HG03442 (cell line): ENCODE data around the gene TBX15.
"Not testable (repeated sequence)": the region's sequence is repeated elsewhere in the genome, so short reads cannot be mapped to it uniquely, and the experiment has no call there.

Experiments
- ATAC-seq: cut with Tn5 transposase; IDR thresholded peaks from one replicate; pipeline ENCODE4 v1.9.1; 2021; ENCODE audit warnings: mild to moderate bottlenecking, moderate library complexity; ENCODE audit not compliant: unreplicated experiment

Gene TBX15

DNA sequence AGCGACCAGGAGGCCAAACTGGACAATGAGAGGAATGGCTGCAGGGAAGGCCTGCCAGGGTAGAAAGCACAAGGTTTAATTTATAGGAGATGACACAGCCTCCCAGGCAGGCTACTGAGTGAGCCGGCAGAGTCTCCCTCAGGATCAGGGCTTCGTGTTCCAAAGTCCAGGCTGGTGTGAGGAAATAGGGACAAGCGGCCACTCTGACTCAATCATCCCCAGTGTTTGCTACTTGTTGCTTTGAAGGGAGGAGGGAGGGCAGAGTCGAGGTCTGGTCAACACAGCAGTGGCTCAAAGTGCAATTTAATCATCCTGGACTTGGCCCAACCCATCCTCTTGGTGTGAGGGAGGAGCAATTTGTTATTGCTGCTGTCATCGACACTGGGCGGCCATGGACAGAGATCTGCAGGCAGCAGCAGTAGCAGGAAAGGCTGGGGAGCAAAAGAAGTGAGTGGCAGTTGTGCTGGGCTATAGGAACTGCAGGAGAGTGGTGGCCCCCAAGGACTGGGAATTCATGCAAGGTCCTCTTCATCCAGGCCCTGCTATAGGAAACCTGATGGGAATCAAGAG, 27.5 kb downstream of the TBX15 start:
- ATAC-seq = no peak

DNA sequence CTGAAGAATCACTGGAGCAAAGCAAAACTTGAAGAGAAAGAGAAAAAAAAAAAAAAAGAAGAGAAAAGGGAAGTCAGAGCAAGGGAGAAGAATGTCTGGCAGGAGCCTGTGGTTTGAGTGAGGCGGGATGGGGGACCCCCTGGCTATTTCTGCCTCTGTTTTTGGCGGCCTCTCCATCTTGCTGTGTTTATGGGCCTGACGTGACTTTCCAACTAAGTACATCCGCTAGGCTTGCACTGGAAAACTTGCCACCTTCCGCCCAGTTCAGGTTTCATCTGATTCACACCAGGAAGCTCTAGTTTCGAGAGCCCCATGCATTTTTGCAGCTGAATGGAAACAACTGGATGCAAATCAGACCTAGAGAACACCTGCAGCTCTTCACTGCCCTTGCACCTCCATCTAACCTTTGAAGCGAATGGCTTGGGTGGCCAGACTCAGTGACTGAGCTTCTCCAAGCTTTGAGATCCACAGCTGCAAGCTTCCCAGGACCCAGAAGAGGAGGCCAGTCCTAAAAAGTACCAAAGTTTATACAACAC, 28.0 kb downstream of the TBX15 start:
- ATAC-seq = peak; percentile 77

DNA sequence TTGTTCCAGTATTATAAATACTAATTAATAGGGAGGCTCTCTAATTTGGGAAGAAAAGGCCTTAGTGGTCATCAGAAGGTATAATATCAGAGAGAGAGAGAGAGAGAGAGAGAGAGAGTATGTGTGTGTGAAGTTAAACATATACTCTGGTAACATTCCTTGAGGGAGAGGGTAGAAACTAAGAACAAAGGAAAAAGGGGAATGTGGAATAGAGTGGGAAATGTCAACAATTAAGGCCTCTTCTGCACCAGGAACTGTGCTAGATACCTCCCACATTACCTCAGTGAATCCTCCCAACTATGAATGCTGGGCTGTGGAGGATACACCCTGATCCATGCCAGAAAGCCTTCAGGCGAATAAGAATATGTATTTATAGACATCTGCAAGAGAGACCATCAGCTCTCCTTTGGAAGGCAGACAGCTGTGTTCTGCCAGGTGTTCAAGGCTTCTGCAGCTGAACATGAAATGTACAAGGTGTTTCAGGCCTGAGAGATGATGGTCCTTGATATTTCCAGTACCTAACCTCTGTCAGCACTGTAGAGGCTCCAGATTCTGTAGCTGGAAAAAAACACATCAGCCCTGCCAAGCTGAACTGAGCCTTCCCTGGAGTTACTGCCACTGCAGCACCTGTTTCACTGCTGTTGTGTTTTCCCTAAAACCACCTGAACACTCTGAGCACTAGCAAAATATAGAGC, 29.1 kb downstream of the TBX15 start:
- no peak for ATAC-seq

DNA sequence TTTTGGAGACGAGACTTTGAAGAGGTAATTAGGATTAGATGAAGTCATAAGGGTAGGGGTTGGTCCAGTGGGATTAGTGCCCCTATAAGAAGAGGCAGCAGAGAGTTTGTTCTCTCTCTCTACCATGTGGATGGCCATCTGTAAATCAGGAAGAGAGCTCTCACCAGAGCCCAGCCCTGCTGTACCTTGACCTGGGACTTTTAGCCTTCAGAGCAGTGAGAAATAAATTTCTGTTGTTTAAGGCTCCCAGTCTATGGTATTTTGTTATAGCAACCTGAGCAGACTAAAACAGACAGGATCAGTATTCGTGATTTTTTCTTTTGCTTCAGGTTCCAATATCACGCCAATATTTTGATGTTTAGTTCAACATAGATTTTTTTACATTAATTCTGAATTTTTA, 30.0 kb downstream of the TBX15 start:
- ATAC-seq = no peak

DNA sequence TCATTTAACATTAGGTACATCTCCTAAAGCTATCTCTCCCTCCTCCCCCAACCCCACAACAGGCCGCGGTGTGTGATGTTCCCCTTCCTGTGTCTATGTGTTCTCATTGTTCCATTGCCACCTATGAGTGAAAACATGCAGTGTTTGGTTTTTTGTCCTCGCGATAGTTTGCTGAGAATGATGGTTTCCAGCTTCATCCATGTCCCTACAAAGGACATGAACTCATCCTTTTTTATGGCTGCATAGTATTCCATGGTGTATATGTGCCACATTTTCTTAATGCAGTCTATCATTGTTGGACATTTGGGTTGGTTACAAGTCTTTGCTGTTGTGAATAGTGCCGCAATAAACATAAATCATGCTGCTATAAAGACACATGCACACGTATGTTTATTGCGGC, 30.6 kb downstream of the TBX15 start:
- not testable (repeated sequence) for ATAC-seq

DNA sequence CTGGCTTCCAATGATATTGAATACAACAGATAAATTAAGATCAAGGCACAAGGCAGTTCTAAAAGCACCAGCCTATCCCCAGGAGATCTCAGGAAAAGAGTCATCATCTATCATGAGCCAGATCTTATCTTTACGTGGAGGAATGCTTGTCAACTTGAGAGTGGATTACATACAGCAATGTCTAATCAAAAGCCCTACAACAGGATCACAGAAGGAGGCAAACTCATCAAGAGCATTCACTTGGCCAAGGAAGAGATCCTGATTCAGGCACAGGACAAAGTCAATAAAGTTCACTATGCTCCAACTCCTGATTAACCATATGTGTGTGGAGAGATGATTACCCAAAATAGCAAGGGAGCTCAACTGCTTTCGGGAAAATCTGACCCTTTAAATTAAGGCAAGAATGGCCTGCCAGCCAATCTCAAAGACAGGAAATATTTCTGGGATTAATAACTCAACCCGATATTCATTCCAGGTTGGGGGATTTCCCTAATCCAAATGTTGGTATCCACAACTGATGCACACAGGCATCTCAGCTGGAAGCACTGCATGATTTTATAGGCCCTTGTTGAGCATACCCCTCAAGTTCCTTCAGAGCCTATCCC, 33.7 kb downstream of the TBX15 start:
- no peak for ATAC-seq

DNA sequence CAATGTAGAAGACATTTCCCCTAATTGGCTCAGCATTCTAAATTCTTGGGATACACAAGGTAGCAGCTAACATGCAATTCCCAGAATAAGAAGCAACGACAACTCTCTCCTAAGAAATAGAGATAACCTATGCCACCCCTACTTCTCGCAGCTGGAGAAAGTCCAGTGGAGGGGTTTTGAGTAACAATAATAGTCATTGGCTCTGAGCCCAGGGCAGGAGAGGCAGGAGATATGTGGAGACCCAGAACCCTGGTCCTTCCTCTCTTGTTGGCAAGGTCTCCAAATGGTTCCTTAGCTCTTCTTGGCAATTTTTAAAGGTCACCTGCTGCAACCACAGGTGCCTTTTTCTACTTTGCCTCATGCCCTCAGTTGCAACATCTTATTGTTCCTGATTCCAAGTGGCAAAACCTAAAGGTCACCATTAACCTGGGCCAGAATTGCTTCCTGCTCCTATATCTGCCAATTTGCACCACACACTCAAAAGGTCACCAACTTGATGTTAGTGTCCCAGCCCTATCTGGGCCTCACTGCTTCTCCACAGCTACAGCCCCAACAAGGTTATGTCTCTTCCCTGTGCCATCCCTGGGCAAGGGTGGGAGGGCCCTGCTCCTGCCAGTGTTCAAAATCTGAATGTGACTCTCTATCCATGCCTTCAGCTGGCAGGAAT, 36.7 kb downstream of the TBX15 start:
- ATAC-seq = no peak

DNA sequence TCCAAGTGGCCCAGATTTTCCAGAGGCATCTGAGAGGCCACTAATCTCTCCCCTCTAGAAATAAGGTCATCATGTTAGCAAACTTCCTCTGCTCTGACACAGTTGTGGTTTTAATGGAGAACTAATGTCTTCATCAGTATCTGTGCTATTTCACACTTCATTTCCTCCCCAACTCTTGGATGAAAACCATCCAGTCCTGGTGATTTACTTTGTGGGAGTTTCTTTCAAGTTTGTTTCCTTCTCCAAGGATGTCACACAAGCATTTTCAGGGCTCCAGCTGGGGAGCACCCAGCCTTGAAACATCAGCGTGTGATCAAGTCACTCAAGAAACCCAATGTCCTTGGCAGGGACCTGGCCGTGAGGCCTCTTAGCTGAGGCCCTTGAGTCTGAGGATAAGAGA, 38.8 kb downstream of the TBX15 start:
- ATAC-seq = no peak

DNA sequence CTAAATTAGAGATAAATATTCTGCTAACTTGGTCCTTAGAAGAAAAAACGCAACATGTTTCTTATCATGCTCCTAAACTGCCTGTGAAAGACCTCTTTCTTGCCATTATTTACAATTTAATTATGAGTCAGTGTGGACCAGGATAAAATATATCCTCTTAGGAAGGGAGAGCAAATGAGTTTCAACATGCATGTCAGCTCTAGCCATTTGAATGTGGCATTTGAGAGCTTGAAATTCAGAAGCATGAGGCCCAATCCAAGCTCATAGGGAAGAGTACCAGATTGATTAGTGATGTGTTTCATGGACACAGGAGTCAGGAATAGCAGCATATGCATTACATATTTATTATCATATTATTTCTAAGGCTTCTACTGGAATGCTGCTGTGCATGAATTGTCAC, 39.3 kb downstream of the TBX15 start:
- ATAC-seq = no peak

DNA sequence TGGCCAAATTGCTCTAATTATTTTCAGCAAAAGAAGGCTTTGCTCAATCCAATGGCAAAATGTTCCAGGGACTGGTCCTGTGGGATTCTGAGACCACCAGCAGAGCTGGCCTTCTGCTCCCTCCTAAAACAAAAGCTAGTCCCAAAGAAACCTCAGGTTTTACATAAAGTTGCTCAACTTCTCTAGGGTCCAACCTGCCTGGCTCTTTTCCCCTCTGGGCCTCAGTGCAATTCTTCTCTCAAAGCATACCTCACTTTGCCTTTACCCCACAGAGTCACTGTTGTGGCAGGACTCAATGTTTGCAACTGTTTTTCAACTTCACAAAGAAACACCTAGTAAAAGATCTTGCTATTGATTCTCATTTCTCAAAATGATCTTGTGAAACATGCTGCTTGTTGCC, 39.8 kb downstream of the TBX15 start:
- ATAC-seq = no peak

DNA sequence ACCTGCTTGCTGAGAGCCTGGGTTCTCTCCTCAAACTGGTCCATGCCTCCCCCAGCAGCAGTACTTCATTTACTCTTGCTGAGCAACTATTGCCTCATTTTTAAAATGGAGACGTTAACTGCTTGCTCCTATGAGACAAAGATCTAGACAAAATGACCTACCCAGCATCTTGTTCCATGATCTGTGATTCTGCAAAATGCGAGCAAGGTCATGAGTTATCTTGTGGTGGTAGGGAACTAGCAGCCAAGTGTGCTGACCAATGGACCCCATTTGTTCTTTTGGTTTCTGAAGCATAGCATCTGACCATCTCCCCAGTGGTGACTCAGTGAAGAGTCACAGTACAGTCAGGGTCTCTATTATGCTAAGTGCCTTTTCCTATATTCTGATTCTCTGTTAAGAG, 40.4 kb downstream of the TBX15 start:
- no peak for ATAC-seq

DNA sequence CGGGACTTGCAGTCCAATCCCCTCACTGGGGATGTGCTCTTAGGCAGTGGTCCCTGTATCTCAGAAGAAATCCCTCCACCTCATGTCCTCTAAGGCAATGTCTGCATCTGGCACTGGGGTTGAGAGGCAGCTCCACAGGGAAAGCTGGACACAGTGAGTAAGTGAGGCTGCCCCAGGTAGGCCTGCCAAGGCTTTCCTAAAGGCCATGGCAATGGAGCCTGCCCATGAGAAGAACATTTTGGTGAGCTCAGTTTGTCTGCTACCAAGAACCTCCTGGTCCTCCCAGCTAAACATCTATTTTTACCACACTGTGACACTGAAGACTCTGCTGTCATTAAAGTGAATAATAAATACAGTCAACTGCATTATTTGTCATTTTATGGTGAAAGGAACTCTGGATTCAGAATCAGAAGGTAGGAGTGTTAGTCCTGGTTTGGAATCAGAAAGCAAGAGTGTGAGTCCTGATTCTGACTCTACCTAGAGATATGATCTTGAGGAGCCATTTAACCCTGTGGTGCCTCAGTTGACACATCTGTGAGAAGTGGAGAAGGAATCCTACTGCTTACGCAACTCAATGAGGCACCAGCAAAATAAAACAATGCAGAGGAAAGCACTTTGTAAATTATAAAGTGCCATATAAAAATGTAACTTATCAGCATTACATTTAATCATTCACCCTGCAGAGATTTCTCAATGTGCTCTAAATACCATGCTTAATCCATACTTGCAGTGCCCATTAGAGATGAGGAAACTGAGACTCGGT, 41.0 kb downstream of the TBX15 start:
- ATAC-seq = no peak

DNA sequence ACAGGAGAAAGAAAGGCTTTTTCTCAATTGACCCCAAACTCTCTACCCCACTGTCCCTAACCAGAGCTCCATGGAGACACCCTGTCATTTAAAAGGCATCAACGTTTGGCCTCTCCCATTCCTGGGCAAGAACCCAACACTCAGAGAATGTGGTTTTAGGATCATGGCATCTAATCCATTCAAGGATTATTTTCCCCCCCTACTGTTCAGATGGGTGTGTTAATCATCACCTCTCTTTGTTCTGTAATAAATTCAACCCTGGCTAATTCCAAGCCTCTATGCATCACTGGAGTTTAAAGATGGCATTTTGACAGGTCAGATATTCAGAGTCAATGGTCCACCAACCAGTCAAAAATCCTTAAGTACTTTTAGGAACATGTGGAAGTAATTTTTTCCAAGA, 42.7 kb downstream of the TBX15 start:
- ATAC-seq = no peak

DNA sequence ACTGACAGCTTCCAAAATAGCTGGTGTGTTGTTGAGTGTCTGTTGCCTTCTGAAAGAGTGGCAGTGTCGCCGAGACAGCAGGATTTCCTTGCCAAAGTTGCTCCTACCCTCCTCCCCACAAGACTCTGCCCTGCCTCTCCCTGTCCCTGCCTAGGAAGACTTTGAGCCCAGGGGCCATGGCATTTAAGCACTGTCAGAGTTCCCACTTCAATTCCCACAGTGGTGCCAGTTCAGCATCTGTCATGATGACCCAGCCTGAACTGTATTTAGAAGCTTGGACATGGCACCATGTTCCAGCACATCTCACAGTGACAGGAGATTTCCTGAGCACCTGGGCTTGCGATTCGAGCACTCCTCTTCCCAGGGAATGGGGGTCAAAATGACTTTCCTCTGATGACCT, 43.6 kb downstream of the TBX15 start:
- no peak for ATAC-seq

DNA sequence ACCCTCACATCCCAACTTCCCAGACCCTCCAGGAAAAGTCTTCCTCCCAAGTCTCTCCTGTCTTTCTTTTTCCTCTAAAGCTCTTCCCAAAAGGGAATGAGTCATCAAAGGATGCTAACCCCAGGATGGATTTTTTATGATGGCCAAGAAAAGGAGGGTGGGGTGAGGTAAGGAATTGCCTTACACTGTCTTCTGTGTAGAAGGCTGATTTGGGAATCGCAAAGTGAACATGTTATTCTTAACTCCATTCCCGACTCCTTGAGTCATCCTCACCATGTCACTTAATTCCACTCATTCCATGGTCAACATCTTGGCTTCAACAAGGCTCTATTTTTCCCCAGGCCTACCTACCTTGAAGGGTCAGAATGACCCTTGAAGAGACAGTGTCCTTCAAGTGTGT, 44.0 kb downstream of the TBX15 start:
- no peak for ATAC-seq

DNA sequence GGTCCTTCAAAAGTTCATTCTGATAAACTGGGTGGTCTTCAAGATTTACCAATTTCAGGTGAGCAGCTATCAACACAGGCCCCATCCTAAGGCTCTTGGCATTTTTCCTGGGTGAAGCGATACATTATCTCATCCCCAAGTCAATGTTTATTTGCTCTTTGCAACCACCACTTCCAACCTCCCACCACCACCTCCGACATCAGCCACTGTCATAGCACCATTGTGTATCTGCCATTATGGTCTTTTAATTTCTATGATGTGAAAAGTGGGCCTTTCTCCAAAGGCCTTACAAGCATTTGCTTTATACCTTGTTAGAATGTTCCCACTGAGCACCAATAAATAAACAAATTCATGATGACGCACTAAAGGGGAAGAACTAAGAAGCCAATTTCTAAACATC, 47.2 kb downstream of the TBX15 start:
- no peak for ATAC-seq

DNA sequence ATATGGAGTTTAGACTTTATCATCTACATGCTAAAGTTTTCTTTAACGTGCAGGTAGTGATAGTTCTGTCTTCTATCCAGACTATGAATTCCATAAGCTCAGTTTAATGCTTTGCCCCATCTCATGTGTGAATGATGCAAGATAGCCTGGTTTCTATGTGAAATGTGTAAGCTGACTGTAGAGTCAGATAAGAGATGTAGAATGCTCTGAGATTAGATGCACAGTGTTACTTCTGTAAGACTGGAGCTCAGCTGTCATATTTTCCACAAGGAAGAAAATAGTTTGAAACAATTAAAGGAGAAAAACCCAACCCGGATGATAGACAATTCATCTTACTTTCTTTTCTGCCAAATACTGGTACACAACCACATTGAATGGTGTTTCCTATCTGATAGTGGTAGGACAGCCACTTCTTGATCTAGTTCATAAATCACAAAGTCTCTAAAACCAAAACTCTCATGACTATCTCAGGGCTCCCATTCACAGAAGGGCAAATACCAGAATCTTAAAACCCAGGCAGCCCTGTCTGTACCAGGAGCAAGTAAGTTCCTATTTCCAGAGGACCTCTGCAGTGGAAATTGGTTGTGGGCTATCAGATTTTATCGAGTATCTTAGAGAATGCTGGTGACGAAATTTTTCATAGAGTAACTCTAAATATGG, 50.6 kb downstream of the TBX15 start:
- no peak for ATAC-seq

DNA sequence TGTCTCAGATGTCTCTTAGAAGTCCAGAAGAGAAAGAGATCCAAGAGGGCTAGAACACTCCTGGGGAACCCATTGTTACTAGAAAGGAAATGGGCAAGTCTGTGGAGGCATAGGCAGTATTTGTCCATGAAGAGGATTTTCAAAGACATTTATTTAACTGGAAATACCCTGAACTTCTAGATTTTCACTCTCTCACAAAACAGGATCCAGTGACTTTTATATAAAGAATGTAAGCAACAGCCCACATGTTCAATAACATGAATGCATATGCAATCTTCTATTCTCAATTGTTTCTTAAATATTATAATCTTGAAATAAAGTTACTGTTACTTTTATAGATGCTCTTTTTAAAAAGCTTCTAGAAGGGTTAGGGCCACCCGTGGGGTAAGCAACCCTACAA, 53.4 kb downstream of the TBX15 start:
- no peak for ATAC-seq

DNA sequence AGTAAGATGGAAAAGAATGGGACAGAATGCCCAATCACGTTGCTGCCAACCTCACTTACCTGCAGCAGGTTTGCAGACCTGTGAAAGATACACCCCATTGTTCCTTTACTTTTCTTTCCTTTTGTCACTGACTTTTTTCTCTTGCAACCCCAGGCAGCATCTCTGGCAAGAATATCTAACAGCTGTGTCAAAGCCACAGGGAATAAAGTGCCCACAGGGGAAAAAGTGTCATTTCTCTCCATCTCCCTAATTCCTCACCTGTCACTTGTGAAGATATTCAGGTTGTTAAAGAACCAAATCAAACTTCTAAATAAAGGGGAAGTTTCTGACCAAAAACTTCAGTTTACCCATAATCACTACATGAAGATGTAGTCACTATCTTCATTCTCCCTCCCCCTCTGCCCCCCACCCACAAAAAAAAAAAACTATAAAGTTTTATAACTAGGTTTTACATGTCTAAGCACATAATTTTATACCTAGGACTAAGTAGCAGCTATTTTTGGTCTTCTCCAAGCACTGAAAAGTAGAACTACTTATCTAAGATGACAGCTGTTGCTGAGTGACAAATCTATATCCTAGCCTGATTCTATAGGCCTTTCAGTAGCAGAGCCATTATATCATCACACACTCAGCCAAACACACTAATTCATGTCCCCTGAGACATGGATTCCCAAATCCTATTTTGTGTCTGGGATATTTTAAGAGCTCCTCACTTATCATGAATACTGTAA, 54.9 kb downstream of the TBX15 start:
- ATAC-seq = no peak

DNA sequence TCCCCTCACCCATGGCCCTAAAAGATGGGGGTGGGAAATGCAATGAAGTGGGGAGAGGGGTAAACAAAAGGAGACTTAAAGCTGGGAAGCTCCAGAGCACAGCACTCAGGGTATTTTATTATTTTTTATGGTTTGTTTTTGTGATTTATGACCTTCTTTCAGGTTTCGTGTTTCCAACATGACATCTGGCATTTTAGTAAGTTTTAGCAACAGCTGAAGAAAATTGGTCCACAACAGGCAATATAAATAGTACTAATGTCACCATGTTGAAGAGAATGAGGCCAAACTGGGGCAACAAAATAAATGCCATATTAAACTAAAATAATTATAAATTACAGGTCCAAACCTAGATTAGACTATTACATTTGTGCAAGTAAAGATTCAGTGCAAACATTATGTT, 56.3 kb downstream of the TBX15 start:
- no peak for ATAC-seq
